ENCODE data around the gene SLC6A16.
A peak's percentile ranks its signal among the peaks of the same experiment; 100 is the strongest.
"Not testable (repeated sequence)": the region's sequence is repeated elsewhere in the genome, so short reads cannot be mapped to it uniquely, and the experiment has no call there.

The SLC6A16 gene

DNA sequence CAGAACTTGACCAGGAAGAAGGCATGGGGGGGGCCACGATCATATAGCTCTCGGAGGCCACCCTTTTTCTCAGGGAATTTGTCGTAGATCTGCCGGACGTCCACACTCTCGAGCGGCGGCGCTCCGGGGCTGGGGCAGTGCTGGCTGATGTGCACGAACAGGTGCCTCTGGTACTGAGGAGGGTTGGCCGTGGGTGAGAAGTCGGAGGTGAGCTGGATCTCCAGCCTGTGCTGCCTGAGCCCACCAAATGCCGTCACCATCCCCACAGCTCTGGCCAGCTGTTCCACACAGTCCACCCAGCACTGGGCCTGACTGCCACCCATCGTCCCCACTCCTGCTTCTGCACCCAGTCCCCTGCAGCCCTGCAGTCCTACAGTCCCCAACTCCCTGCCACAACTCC, 22.2 kb upstream of the SLC6A16 start:
- FAIRE-seq, result no peak
- no peak for DNase-seq (ENCODE audit: low spot score)

DNA sequence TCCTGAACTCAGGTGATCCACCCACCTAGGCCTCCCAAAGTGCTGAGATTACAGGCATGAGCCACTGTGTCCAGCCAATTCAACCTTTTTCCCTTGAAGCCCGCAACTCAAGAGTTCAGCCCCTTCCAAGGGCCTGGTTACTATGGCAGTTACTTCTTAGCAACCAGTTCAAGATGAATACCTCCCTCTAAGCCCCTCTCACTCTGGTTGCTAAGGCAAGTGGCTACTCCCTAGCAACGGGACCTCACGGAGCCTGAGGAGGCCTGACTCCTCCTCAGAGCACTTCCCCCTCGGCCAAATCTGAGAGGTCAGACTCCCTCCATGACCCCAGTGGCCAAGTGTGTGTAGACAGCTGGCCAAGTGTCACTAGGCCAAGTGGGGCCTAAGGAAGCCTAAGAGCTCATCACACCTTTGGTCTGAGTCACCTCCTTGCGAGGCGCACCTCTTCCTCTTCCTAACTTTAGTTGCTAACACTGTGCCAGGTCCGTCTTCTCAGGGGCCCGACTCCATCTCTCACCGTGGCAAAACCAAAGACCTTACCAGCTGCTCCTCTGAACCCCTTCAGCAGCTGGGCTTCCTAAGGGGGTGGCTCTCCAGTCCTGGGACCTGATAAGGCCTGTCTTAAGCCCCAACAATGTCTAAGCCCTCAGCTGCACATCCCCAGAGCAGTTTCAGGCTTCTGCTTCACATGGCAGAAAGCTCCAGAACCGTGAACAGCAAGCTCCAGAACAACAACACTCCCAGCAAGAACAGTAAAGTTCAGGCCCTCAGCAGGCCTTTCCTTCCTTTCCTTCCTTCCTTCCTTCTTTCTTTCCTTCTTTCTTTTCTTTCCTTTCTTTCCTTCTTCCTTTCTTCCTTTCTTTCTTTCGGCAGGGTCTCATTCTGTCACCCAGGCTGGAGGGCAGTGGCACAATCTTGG, 19.8 kb upstream of the SLC6A16 start:
- FAIRE-seq, result no peak

DNA sequence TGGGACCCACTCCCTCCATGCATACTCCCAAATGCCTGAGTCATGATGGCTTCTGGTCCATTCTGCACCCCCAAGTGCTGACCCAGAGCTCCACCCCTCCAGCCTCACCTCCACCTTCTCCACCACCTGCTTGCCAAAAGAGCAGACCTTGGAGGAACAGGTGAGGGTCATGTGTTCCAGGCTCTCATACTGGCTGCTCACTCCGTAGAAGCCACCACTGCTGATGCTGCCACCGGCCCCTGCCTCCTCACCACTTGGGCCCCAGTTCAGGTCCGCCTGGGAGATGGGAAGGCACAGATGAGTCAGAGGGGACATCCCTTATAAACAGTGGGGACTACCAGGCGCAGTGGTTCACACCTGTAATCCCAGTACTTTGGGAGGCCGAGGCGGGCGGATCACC, 18.1 kb upstream of the SLC6A16 start:
- FAIRE-seq, result no peak
- no peak for DNase-seq (ENCODE audit: low spot score)

More for the DNA sequence above, 19.8 kb upstream of the SLC6A16 start:
- DNase-seq (ENCODE audit: low spot score), result no peak

DNA sequence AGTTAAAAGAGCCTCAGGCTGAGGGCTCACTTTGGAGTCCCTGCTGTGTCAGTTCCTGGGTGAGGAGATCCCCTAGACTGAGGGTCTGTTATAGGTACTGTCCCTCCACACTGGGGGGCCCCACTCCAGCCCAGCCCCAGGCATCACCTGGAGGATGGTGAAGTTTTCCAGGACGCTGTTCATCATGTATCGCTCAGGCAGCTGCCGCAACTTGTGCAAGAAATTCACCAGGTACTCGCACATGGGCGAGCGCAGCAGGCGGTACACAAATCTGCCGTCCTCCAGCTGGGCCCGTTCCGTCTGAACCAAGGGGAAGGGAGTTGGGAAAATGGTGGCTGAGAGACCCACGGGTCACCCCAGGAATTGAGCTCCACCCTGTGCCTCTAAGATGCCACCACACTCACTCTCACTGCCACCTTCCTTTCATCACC, 17.3 kb upstream of the SLC6A16 start:
- no peak for DNase-seq (ENCODE audit: low spot score)
- FAIRE-seq, result no peak

DNA sequence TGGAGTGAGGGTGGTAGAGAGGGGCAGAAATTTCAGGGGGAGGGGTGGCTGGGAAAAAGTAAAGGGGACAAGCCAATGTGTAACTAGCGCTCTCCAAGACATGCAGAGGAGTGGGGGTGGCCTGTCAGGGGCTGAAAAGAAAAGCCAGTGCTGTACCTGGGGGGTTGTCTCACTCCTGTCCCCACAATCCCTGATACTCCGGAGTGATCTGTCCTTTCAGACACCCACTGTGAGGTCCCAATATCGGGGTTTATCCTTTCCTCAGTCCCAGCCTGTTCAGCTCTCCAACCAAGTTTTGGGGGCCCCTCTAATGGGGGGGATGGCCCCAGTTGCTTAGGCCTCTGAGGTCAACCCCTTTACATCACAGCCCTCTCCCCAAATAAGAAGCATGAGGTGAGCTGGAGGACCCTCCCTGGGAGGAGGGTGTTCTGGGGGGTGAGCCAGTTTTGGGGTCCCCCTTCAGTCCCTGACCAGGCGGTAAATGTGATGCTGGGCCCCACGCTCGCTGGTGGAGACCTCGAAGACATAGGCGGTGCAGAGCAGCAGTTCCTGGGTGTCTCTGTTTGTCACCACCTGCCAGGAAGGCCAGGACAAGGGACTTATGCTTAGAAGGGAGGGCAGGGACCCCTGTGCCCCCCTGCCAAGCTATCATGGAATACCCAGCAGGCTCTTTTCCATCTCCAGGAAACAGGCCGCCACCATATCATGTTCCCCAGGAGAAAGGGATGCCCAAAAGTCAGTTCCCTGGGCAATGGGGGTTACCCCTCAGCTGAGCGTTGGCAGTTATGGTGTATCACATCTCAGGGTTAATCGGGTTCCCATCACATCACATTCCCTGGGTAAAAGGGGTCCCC, 16.1 kb upstream of the SLC6A16 start:
- DNase-seq (ENCODE audit: low spot score) (no peak), FAIRE-seq (no peak)

DNA sequence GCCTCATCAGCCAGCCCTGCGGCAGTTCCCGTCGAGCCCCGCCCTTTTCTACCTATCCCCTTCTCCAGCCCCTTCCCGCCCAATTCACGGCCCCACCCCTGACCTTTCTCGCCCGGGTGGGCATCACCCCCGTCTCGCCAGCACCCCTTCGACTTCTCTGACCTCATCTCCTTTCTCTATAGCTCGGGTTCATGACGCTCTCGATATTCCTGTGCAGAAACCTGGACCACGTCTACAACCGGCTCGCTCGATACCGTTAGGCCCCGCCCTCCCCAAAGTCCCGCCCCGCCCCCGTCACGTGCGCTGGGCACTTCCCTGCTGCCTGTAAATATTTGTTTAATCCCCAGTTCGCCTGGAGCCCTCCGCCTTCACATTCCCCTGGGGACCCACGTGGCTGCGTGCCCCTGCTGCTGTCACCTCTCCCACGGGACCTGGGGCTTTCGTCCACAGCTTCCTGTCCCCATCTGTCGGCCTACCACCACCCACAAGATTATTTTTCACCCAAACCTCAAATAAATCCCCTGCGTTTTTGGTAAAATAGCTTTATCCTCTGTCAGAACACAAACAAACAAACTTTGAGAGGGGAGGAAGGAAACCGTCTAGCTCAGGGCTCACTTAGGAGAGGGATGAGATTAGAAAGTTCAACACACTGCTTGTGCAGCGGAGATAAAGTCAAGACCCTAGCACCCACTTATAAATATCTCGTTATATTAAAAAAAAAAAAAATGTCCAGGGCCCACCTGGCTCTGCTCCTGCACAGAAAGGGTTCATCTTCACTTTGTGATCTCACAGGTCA, 15.3 kb upstream of the SLC6A16 start:
- no peak for DNase-seq (ENCODE audit: low spot score)
- no peak for FAIRE-seq

DNA sequence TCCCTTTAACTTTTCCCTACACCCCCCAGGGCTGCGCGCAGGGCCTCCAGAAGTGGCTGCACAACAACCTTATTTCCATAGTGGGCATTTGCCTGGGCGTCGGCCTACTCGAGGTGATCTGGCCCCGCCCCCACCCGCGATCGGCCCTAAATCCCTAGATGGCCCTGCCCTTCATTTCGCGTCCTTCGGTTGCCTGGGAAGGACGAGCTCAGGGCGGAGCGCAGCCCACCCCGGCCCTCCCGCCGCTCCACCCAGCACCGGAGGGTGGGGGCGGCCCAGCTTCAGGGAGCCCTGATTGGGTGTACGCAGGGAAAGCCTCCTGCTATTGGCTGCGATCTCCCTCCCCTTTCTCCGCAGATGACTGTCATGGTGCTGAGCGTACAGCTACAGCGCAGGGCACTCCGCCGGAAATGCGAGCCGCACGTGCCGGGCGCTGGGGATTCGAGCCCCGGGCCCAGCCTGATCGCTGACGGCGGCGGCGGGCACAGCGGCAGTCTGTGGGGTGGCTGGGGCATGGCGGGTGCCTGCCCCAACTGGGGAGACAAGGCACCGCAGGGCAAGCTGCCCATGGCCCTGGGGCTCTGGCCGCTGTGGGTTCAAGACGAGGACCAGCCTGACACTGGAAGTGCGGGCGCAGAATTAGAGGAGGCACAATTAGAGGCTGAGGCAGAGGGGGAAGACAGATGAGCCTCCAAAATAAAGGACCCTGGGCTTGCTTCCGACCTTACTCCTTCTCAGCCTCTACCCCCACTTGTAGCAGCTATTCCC, 14.5 kb upstream of the SLC6A16 start:
- DNase-seq (ENCODE audit: low spot score) (no peak), FAIRE-seq (no peak)

DNA sequence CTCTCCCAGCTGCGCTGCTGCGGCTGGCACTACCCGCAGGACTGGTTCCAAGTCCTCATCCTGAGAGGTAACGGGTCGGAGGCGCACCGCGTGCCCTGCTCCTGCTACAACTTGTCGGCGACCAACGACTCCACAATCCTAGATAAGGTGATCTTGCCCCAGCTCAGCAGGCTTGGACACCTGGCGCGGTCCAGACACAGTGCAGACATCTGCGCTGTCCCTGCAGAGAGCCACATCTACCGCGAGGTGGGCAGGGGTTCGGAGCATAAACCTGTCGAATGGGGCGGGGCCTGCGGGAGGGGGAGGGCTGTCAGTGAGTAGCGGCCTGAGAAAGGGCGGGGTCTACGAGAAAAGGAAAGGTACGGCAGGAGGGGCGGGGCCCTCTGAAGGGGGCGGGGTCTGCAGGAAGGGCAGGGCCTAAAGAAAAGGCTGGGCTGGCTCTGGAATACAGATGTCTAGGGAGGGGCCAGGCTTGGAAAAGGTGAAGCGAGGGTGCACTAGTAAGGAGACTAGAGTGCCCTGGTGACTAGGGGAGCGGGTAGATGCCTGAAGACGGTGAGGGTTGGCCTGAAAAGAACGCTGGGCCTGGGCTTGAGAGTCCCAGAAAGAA, 13.8 kb upstream of the SLC6A16 start:
- DNase-seq (ENCODE audit: low spot score) (peak; percentile 33), FAIRE-seq (no peak)

DNA sequence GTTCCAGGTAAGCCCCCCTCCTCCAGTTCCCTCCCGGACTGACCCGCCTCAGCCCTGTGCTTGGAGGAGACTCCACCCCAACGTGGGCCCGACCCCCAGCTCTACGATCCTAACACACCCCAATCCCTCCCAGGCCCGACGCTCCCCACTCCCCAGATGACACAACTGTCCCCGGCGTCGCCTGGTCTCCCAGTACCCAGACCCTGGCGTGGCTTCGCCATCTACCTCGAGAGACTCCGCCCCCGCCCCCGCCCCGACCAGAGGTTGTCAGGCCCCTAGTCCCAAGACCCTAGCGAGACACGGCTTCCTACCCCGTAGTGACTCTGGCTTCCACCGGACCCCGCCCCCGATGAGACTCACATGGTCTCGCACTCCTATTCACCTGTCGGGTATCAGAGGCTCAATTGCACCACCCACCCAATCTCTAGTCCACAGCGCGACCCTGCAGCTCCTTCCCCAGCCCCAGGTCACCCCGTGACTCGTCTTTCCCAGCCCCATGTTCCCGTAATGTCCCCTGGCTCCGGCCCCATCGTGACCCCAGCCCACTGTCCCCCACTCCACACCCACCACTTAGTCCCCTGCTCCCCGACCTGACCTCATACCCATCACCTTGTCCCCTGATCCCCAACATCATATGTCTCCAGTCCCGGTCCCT, 13.2 kb upstream of the SLC6A16 start:
- DNase-seq (ENCODE audit: low spot score), result no peak
- no peak for FAIRE-seq

DNA sequence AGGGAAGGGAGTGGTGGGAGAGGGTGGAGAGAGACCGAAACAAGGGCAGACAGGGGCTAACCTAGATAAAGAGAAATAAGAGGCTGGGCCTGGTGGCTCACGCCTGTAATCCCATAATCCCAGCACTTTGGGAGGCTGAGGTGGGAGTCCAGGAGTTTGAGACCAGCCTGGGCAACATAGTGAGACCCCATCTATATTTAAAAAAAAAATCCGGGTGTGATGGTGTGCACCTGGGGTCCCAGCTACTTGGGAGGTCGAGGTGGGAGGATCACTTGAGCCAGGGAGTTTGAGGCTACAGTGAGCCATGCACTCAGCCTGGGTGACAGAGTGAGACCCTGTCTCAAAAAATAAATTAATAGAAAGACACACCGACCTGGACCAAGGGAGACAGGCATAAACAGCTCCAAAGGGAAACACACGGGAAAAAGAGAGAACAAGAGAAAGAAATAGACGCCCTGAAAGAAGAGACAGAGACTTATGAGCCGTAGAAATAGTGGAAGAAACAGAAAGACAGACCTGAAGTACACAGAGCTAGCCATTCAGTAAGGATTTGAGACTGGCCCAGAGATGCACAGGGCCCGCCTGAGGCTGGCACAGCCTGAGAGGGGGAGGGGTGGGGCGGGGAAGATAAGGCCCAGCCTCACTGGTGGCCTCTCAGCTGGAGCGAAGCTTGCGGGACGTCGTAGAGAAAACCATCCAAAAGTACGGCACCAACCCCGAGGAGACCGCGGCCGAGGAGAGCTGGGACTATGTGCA, 12.5 kb upstream of the SLC6A16 start:
- no peak for FAIRE-seq
- no peak for DNase-seq (ENCODE audit: low spot score)

DNA sequence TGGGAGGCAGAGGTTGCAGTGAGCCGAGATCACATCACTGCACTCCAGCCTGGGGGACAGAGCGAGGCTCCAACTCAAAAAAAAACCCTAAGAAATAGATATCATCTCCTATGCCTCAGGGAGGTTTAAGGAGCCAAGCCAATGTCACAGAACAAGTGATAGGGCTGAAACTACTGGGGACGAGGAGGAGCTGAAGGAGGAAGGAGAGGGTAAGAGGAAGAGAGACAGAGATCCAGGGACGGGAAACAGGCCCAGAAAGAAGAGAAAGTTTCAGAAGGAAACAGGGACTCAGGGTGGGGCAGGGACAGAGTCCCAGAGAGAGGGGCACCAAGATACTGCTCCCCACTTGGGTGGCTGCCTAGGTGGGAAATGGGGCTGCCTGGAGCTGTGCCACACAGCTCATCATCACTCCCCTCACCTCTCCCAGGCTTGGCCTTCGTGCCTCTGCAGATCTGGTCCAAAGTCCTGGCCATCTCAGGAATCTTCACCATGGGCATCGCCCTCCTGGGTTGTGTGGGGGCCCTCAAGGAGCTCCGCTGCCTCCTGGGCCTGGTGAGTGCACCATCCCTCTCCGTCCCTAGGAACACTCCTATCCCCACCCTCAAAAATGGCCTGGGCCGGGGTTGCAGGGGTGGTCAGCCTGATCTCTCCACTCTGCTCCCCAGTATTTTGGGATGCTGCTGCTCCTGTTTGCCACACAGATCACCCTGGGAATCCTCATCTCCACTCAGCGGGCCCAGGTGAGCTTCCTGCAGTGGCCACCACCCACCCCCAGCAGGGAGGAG, 11.7 kb upstream of the SLC6A16 start:
- FAIRE-seq, result no peak
- no peak for DNase-seq (ENCODE audit: low spot score)

DNA sequence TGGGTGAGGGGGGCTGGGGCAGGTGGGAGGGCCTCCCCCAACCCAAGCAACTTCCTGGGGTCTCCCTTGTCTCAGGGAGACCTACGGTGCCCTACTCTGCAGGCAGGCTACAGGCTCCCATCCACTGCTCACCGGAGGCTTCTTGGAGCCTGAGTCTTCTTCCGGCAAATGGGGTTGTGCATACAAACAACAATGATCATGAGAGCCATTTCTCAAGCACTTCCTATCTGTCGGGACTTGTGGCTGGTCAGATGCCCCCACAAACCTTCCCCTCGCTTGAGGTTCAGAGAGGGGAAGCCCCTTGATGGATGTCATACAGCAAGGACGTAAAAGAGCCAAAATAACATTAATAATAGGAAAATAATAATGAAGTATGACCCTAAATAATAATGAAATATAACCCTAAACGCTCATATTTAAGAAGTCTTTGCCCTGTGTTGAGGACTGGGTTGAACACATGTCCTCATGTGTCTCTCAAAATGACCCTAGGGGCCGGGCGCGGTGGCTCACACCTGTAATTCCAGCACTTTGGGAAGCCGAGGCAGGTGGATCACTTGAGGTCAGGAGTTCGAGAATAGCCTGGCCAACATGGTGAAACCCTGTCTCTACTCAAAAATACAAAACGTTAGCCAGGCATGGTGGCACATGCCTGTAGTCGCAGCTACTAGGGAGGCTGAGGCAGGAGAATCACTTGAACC, 10.9 kb upstream of the SLC6A16 start:
- no peak for DNase-seq (ENCODE audit: low spot score)
- FAIRE-seq, result no peak

DNA sequence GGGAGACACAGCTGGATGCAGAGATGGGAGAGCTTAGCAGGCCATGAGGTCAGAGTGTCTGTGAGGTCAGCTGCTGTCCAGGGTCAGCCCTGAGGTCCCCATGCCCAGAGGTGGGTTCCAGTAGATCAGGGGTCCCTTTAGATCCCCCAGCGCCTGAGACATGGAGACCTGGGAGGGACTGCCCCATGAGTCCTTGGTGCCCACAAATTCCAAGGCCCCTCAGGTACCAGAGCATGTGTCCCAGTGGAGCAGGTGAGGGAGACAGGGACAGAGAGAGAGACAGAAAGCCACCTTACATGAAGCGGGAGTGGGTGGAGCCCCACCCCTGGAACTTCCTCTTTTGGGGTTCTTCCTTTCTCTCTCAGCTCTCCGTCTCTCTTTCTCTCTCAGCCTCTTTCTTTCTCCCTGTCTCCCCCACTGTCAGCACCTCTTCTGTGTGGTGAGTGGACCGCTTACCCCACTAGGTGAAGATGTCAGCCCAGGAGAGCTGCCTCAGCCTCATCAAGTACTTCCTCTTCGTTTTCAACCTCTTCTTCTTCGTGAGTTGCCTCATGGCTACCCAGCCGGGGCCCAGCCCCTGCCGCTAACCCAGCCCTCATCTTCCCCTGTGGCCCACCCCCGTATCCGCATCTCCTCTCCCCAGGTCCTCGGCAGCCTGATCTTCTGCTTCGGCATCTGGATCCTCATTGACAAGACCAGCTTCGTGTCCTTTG, 10.2 kb upstream of the SLC6A16 start, which contains the start of gene CD37:
CD37 (plus strand) TSS at position 336 of the 713 bp plus-strand sequence; CDS start at position 471, 135 bp downstream.
- no peak for FAIRE-seq
- DNase-seq (ENCODE audit: low spot score), result no peak

DNA sequence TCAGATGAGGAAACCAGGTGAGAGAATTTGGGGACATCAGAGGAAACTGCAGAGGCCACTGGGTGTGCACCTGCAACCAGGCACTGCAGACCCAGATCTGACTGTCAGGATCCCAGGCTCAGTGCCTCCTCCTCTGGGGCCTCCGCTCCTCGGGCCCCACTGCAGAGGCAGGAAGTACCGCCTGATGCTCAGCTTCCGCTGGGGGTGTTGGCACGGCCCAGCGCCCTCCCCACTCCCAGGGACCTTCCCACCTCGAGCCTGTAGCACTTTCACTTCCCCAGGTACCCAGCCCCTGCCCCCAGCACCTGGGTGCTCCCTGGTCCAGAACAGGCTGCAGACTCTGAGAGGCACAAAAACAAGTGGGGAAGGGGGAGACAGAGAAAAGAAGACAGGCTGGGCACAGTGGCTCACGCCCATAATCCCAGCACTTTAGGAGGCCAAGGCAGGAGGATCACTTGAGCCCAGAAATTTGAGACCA, 8.9 kb upstream of the SLC6A16 start:
- DNase-seq (ENCODE audit: low spot score) (no peak), FAIRE-seq (no peak)

DNA sequence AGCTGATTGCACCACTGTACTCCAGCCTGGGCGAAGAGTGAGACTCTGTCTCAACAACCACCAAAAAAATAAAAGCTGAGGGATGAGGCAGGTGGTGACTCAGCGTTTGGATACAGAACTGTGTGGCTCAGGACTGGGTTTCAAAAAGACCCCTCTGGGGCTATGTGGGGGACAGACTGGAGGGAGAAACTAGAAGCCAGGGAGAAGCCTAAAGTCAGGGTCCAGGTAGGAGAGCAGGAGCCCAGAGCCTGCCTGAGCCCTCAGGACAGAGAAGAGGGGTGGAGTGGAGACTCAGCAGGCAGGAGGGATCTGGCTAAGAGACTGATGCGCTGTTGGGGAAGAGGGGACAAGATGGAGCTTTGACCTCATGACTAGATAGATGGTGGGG, 8.4 kb upstream of the SLC6A16 start:
- DNase-seq (ENCODE audit: low spot score), result no peak

DNA sequence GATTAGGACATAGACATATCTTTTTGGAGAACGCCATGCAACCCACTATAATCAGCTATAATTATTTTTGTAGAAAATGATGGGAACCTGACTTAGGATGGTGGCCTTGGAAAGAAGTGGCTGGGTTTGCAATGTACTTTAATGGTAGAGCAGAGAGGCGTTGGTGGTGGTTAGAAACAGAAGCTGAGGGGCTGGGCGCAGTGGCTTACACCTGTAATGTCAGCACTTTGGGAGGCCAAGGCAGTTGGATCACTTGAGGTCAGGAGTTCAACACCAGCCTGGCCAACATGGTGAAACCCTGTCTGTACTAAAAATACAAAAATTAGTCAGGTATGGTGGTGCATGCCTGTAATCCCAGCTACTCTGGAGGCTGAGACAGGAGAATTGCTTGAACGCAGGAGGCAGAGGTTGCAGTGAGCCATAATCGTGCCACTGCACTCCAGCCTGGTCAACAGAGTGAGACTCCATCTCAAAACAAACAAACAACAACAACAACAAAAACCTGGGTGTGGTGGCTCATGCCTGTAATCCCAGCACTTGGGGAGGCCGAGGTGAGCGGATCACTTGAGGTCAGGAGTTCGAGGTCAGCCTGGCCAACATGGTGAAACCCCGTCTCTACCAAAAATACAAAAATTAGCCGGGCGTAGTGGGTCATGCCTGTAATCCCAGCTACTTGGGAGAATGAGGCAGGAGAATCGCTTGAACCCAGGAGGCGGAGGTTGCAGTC, 7.9 kb upstream of the SLC6A16 start:
- not testable (repeated sequence) for DNase-seq (ENCODE audit: low spot score); FAIRE-seq

More for the DNA sequence above, 8.4 kb upstream of the SLC6A16 start:
- no peak for FAIRE-seq
